Measurements from ENCODE around the gene NDNF.

DNA sequence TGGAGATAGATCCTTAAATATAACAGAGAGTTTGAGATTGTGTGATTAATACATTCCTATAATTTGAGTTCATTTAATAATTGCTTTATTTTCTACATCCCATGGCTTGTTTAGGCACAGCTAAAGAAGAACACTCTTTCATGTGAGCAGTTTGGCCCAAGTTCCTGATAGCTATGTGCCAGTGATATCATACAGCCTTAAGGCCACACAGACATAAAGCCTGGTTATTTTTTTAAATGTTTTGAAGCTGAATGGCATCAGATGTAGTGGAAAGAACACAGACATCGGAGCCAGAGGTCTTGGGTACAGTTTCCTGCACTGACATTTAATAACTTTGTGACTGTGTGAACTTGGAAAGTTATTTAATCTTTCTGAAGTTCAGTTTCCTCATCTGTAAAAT, 7.0 kb upstream of the NDNF start:
- TF ChIP-seq EP300 (IDR thresholded peaks at IDR 0.05; ENCODE audit: low read length) (no peak), NFIC (IDR thresholded peaks at IDR 0.05) (no peak), HDAC3 (IDR thresholded peaks at IDR 0.05; ENCODE audit: borderline replicate concordance, partially characterized antibody) (no peak), SIN3A (IDR thresholded peaks at IDR 0.05; ENCODE audit: borderline replicate concordance in 2 of 2, control insufficient read depth in 1 of 2, low read depth in 2 of 2, low read length in 2 of 2) (no peak), ZNF785 (CRISPR knock-in tag; IDR thresholded peaks at IDR 0.05) (no peak), FOXJ2 (tag; IDR thresholded peaks at IDR 0.05) (no peak), KDM1A (IDR thresholded peaks at IDR 0.05) (no peak), TCF7 (IDR thresholded peaks at IDR 0.05; ENCODE audit: borderline replicate concordance) (no peak), CEBPG (CRISPR knock-in tag; IDR thresholded peaks at IDR 0.05) (no peak), CEBPG (tag; conservative IDR thresholded peaks at IDR 0.05 in 1 of 2, IDR thresholded peaks at IDR 0.05 in 1 of 2) (no peak), HNRNPLL (IDR thresholded peaks at IDR 0.05; ENCODE audit: low read depth, low read length, poor library complexity, severe bottlenecking) (no peak), EZH2 (IDR thresholded peaks at IDR 0.05; ENCODE audit: borderline replicate concordance, low read depth, low read length) (no peak), EGR1 (conservative IDR thresholded peaks at IDR 0.05) (no peak)
- TF ChIP-seq, protein P1, sequence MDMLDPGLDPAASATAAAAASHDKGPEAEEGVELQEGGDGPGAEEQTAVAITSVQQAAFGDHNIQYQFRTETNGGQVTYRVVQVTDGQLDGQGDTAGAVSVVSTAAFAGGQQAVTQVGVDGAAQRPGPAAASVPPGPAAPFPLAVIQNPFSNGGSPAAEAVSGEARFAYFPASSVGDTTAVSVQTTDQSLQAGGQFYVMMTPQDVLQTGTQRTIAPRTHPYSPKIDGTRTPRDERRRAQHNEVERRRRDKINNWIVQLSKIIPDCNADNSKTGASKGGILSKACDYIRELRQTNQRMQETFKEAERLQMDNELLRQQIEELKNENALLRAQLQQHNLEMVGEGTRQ (CRISPR knock-in tag; IDR thresholded peaks at IDR 0.05), result no peak

Measured in K562 (cell line).